IMR-90 (cell line): ENCODE results near the gene ARV1. TPM values are rescaled to one million over a fixed set of nuclear protein-coding genes. Genes with fewer than 3 reads are reported as not detected.

Experiments used
- ATAC-seq: fragments of 200-7000 bp; cut with Tn5 transposase; 2 replicates; pipeline ENCODE4 v1.9.1; 2020; ENCODE audit warnings: low read depth, mild to moderate bottlenecking, moderate library complexity
- BruUV-seq: library from RNA; stranded (reverse); fragments of 400-500 nt; replicated peaks from 2 replicates; lab custom pipeline; 2021; lab: Mats Ljungman, UMichigan
- CTCF ChIA-PET: fragments of 300-600 bp; formaldehyde crosslinking; extraction: SDS; loops from one replicate; lab custom pipeline; 2021; ENCODE audit warnings: antibody characterized with exemption; lab: Yijun Ruan, JAX
- POLR2A ChIA-PET: fragments of 300-600 bp; sonication (Branson Sonifier 250); formaldehyde crosslinking; loops from one replicate; lab custom pipeline; 2022; ENCODE audit warnings: antibody characterized with exemption; ENCODE audit not compliant: unreplicated experiment; lab: Charles Lee
- DNase-seq: peaks from one replicate; pipeline ENCODE4 v3.0.0; 2013
- H2AFZ ChIP-seq: replicated peaks from 2 replicates; pipeline ENCODE3; 2013; ENCODE audit warnings: low read length, mild to moderate bottlenecking; ENCODE audit not compliant: poor library complexity
- H2AK5ac ChIP-seq: 2 replicates; pipeline ENCODE4 v1.6.1; 2013; ENCODE audit warnings: low read depth, low read length, inconsistent platforms
- H2AK9ac ChIP-seq: replicated peaks from 2 replicates; pipeline ENCODE3; 2013; ENCODE audit warnings: mild to moderate bottlenecking, low read depth, low read length, moderate library complexity; ENCODE audit not compliant: poor library complexity
- H2BK120ac ChIP-seq: 2 replicates; pipeline ENCODE4 v1.6.1; 2013; ENCODE audit warnings: low read depth, low read length, inconsistent platforms
- H2BK15ac ChIP-seq: 3 replicates; pipeline ENCODE4 v1.6.1; 2013; ENCODE audit warnings: low read depth, low read length, inconsistent platforms
- H2BK20ac ChIP-seq: 2 replicates; pipeline ENCODE4 v1.6.1; 2013; ENCODE audit warnings: low read depth, mild to moderate bottlenecking, inconsistent platforms, low read length, moderate library complexity
- H2BK5ac ChIP-seq: 2 replicates; pipeline ENCODE4 v1.6.1; 2013; ENCODE audit warnings: mild to moderate bottlenecking, low read depth, low read length, inconsistent platforms; ENCODE audit not compliant: poor library complexity, severe bottlenecking
- H3K14ac ChIP-seq: replicated peaks from 2 replicates; pipeline ENCODE4 v1.6.1; 2013; ENCODE audit warnings: low read depth, low read length, inconsistent platforms
- H3K18ac ChIP-seq: 2 replicates; pipeline ENCODE4 v1.6.1; 2013; ENCODE audit warnings: low read depth, low read length, control low read depth
- H3K23ac ChIP-seq: 2 replicates; pipeline ENCODE4 v1.6.1; 2013; ENCODE audit warnings: low read depth, low read length, inconsistent platforms
- H3K27ac ChIP-seq: 2 replicates; pipeline ENCODE4 v1.5.1; 2013; ENCODE audit warnings: mild to moderate bottlenecking, control low read depth, low read length; ENCODE audit not compliant: insufficient read depth
- H3K27me3 ChIP-seq: 2 replicates; pipeline ENCODE4 v1.6.1; 2013; ENCODE audit warnings: low read length; ENCODE audit not compliant: control insufficient read depth, insufficient read depth
- H3K36me3 ChIP-seq: 2 replicates; pipeline ENCODE4 v1.6.1; 2013; ENCODE audit warnings: low read length, mixed read lengths; ENCODE audit not compliant: control insufficient read depth, insufficient read depth
- H3K4ac ChIP-seq: 2 replicates; pipeline ENCODE4 v1.6.1; 2013; ENCODE audit warnings: low read depth, low read length, inconsistent platforms
- H3K4me1 ChIP-seq: 2 replicates; pipeline ENCODE4 v1.6.1; 2013; ENCODE audit warnings: low read length, mixed read lengths; ENCODE audit not compliant: control insufficient read depth, insufficient read depth
- H3K4me2 ChIP-seq: 2 replicates; pipeline ENCODE4 v1.6.1; 2013; ENCODE audit warnings: low read depth, mild to moderate bottlenecking, control low read depth, low read length, moderate library complexity
- H3K4me3 ChIP-seq: 2 replicates; pipeline ENCODE4 v1.5.1; 2013; ENCODE audit warnings: low read depth, mild to moderate bottlenecking, control low read depth, low read length, moderate library complexity; ENCODE audit not compliant: insufficient read depth
- H3K56ac ChIP-seq: 2 replicates; pipeline ENCODE4 v1.6.1; 2013; ENCODE audit warnings: low read length, inconsistent platforms; ENCODE audit not compliant: insufficient read depth; ENCODE audit errors: extremely low read depth
- H3K79me1 ChIP-seq, 2 experiments: 2 replicates each; pipeline ENCODE4 v1.6.1; 2013; ENCODE audit warnings: low read length in 2 of 2, inconsistent platforms in 1 of 2, low read depth in 1 of 2
- H3K9ac ChIP-seq: 2 replicates; pipeline ENCODE4 v1.6.1; 2013; ENCODE audit warnings: low read depth, low read length, control low read depth
- H3K9me1 ChIP-seq: 2 replicates; pipeline ENCODE4 v1.6.1; 2013; ENCODE audit warnings: low read length, inconsistent platforms; ENCODE audit not compliant: insufficient read depth
- H3K9me3 ChIP-seq: 2 replicates; pipeline ENCODE4 v1.6.1; 2013; ENCODE audit warnings: low read length; ENCODE audit not compliant: control insufficient read depth, insufficient read depth
- H4K20me1 ChIP-seq: 2 replicates; pipeline ENCODE4 v1.6.1; 2013; ENCODE audit warnings: low read length, inconsistent platforms; ENCODE audit not compliant: insufficient read depth
- H4K5ac ChIP-seq: 2 replicates; pipeline ENCODE4 v1.6.1; 2013; ENCODE audit warnings: mild to moderate bottlenecking, low read depth, low read length, control low read depth
- H4K8ac ChIP-seq, 2 experiments: 2 replicates each; pipeline ENCODE4 v1.6.1; 2013; ENCODE audit warnings: low read depth in 2 of 2, low read length in 2 of 2, control low read depth in 1 of 2, inconsistent platforms in 1 of 2
- H4K91ac ChIP-seq: 2 replicates; pipeline ENCODE4 v1.6.1; 2013; ENCODE audit warnings: low read depth, low read length, inconsistent platforms; ENCODE audit not compliant: insufficient read depth
- CHD1 ChIP-seq: IDR thresholded peaks from 2 replicates; pipeline ENCODE4 v1.6.1; 2012; ENCODE audit warnings: low read depth, low read length, improper control_type of control experiment
- CTCF ChIP-seq: conservative IDR thresholded peaks from 2 replicates; pipeline ENCODE4 v1.5.1; 2012; ENCODE audit warnings: mild to moderate bottlenecking, low read depth, low read length, improper control_type of control experiment
- ELK1 ChIP-seq: fragments of 150-350 bp; IDR thresholded peaks from 2 replicates; pipeline ENCODE4 v1.6.1; 2016; ENCODE audit warnings: low read depth, mild to moderate bottlenecking, low read length, moderate library complexity, borderline replicate concordance
- FOS ChIP-seq: fragments of 150-350 bp; IDR thresholded peaks from 2 replicates; pipeline ENCODE4 v1.6.1; 2016; ENCODE audit warnings: low read depth, low read length
- MAZ ChIP-seq: IDR thresholded peaks from 2 replicates; pipeline ENCODE4 v1.6.1; 2012; ENCODE audit warnings: low read depth, mild to moderate bottlenecking, low read length, improper control_type of control experiment, moderate library complexity, borderline replicate concordance
- POLR2A ChIP-seq: IDR thresholded peaks from 2 replicates; pipeline ENCODE4 v1.6.1; 2012; ENCODE audit warnings: mild to moderate bottlenecking, low read depth, low read length
- WGBS, 2 experiments: methylation state at CpG; one replicate each; pipeline versions ENCODE4 v1.1.5 to v1.1.7; 2013; ENCODE audit warnings: missing lambda C conversion rate in 2 of 2; ENCODE audit not compliant: insufficient read length in 1 of 2; ENCODE audit errors: extremely low coverage in 2 of 2; 5-methylcytosine and 5-hydroxymethylcytosine counted together
- dilution Hi-C: fragments of 300-500 bp; cut with HindIII; formaldehyde crosslinking; loops from one replicate; pipeline ENCODE4 v1.14.3; 2018; ENCODE audit warnings: low sequenced_read_pairs; ENCODE audit not compliant: unreplicated experiment
- in situ Hi-C: fragments of 300-500 bp; cut with MboI; formaldehyde crosslinking; loops from 3 replicates; pipeline ENCODE4 v1.14.3; 2019; ENCODE audit warnings: low sequenced_read_pairs, inconsistent platforms, mixed read lengths
- intact Hi-C: fragments of 100-400 bp; cut with micrococcal nuclease; formaldehyde crosslinking; loops from 2 replicates; pipeline ENCODE4 v1.10.0; 2022
- polyA plus RNA-seq, 3 experiments: library from polyadenylated mRNA; depleted of rRNA; stranded (reverse); fragments of >200 nt; gene quantifications; 2 replicates each; pipeline ENCODE4 v1.2.3, GENCODE V29; 2012; ENCODE audit warnings: low replicate concordance in 1 of 3
- total RNA-seq: library from RNA; depleted of rRNA; stranded (reverse); fragments of >200 nt; gene quantifications from 2 replicates; pipeline ENCODE4 v1.2.3, GENCODE V29; 2012
- TF ChIP-seq, protein P1 (sequence below): fragments of 150-350 bp; IDR thresholded peaks from 2 replicates; pipeline ENCODE4 v1.6.1; 2017; ENCODE audit warnings: mild to moderate bottlenecking, antibody characterized with exemption, low read length, low read depth

ARV1 gene
- total and polyA plus RNA-seq, 2 of the 4 experiments (the other 2 are of a cell fraction) = 19.0 to 22.9 TPM

DNA sequence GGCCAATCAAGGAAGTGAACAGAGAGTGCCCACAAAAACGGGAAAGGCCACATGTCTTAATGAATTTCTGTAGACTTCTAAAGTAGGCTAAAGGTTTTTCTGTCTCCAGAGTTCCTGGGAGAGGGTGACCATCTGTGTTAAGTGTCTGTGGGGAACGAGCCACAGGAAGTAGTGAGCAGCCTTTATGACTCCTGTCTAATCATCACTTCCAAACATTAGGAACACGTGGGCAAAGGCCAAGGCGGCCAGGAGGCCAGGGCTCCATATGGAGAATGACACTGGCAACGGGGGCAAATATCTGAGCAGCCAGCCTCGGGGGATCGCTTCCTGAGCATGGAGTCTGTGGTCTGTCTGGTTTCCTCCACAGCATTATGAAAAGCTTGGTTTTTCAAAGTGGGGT lies 54.1 kb downstream of the ARV1 start:
- peaks cover 4 to 6% of the 10 kb centered on the region in 2 experiments for H3K79me1 ChIP-seq
- H3K4me2 ChIP-seq = no peak overlapping the region
- no peak overlapping the region for H2BK5ac ChIP-seq
- H3K27me3 ChIP-seq = no peaks in the 10 kb centered on the region
- H3K36me3 ChIP-seq = no peaks in the 10 kb centered on the region
- H3K9me3 ChIP-seq = no peaks in the 10 kb centered on the region
- H3K4ac ChIP-seq = no peak overlapping the region
- H3K27ac ChIP-seq = no peak overlapping the region
- H2BK120ac ChIP-seq = no peak overlapping the region
- DNase-seq = no peak
- no peak for ATAC-seq
- H2AK9ac ChIP-seq = no peak overlapping the region
- no peak overlapping the region for H3K14ac ChIP-seq
- intact Hi-C loops = no loop called here
- no peak overlapping the region for H3K18ac ChIP-seq
- CTCF ChIA-PET = no interaction called here
- H3K4me3 ChIP-seq = no peak overlapping the region
- no peaks in the 10 kb centered on the region; the same call in 1 of the 2 replicates for H3K4me1 ChIP-seq
- BruUV-seq = no TSS peak
- no peak overlapping the region for H4K91ac ChIP-seq
- H3K9me1 ChIP-seq = peaks cover 4% of the 10 kb centered on the region; the same call in 1 of the 2 replicates
- H2AK5ac ChIP-seq = no peak overlapping the region
- no CpG with 5 or more reads among the region's 7 CpGs for whole genome bisulfite sequencing, 2 experiments
- dilution Hi-C loops = no loop called here
- H4K5ac ChIP-seq = no peak overlapping the region
- H3K23ac ChIP-seq = no peak overlapping the region
- in situ Hi-C loops = no loop called here
- no peak overlapping the region for H2BK15ac ChIP-seq
- H3K56ac ChIP-seq = no peak overlapping the region
- H4K20me1 ChIP-seq = no peaks in the 10 kb centered on the region; the same call in 1 of the 2 replicates
- no peak overlapping the region for H2BK20ac ChIP-seq
- no peak overlapping the region for H4K8ac ChIP-seq
- POLR2A ChIA-PET = no interaction called here
- H3K9ac ChIP-seq = no peak overlapping the region
- no peak overlapping the region for H2AFZ ChIP-seq
- TF ChIP-seq MAZ (no peak), ELK1 (no peak), CTCF (no peak), FOS (no peak), CHD1 (no peak), POLR2A (no peak)
- TF ChIP-seq, protein P1, sequence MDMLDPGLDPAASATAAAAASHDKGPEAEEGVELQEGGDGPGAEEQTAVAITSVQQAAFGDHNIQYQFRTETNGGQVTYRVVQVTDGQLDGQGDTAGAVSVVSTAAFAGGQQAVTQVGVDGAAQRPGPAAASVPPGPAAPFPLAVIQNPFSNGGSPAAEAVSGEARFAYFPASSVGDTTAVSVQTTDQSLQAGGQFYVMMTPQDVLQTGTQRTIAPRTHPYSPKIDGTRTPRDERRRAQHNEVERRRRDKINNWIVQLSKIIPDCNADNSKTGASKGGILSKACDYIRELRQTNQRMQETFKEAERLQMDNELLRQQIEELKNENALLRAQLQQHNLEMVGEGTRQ = no peak
